Measurements from ENCODE around the gene IRAK2.

The IRAK2 gene

GRCh38 chr3:10198226-10198625, 33.5 kb downstream of the IRAK2 start:
- no peak for DNase-seq (ENCODE audit: low spot score)
- no peak for TF ChIP-seq CTCF (IDR thresholded peaks at IDR 0.05)
- no peak overlapping the region for H3K4me3 ChIP-seq
- H3K27ac ChIP-seq: no peak overlapping the region

GRCh38 chr3:10198761-10199649, 34.3 kb downstream of the IRAK2 start:
- Histone ChIP-seq H3K27ac (peak overlapping the region in 1 of 2 donors; percentile 46), H3K4me3 (no peak overlapping the region)
- no peak for TF ChIP-seq CTCF (IDR thresholded peaks at IDR 0.05)
- DNase-seq (ENCODE audit: low spot score): no peak

GRCh38 chr3:10204921-10205320, 40.2 kb downstream of the IRAK2 start:
- no peak for TF ChIP-seq CTCF (IDR thresholded peaks at IDR 0.05)
- Histone ChIP-seq H3K27ac (peak overlapping the region; percentile 75 to 84), H3K4me3 (no peak overlapping the region)
- no peak for DNase-seq (ENCODE audit: low spot score)

GRCh38 chr3:10205451-10206165, 40.9 kb downstream of the IRAK2 start:
- no peak overlapping the region for H3K4me3 ChIP-seq
- DNase-seq (ENCODE audit: low spot score): peak; percentile 85
- peak overlapping the region; percentile 75 to 84 for H3K27ac ChIP-seq
- no peak for TF ChIP-seq CTCF (IDR thresholded peaks at IDR 0.05)

- DNase-seq (ENCODE audit: low spot score): no peak
- peak overlapping the region; percentile 75 to 84 for H3K27ac ChIP-seq
- TF ChIP-seq CTCF (IDR thresholded peaks at IDR 0.05): no peak
These were observed 41.4 kb downstream of the IRAK2 start for GRCh38 chr3:10206166-10206511.

GRCh38 chr3:10213156-10213792, 48.6 kb downstream of the IRAK2 start:
- Histone ChIP-seq H3K4me3 (no peak overlapping the region), H3K27ac (no peak overlapping the region)
- TF ChIP-seq CTCF (IDR thresholded peaks at IDR 0.05): no peak
- DNase-seq (ENCODE audit: low spot score): no peak

More at GRCh38 chr3:10206166-10206511, 41.4 kb downstream of the IRAK2 start:
- H3K4me3 ChIP-seq: no peak overlapping the region
